K562 (cell line): ENCODE results near the gene GABBR1. TPM values are rescaled to one million over a fixed set of nuclear protein-coding genes. Genes with fewer than 3 reads are reported as not detected.
A peak's percentile ranks its signal among the peaks of the same experiment; 100 is the strongest.

ENCODE experiments used
- ATAC-seq: fragments of 200-7000 bp; cut with Tn5 transposase; 3 replicates; pipeline ENCODE4 v1.9.1; 2020; ENCODE audit warnings: moderate library complexity
- BruUV-seq: library from RNA; stranded (reverse); fragments of 400-500 nt; replicated peaks from 2 replicates; lab custom pipeline; 2021; lab: Mats Ljungman, UMichigan
- CTCF ChIA-PET: fragments of 300-600 bp; formaldehyde crosslinking; extraction: SDS; loops from one replicate; lab custom pipeline; 2021; ENCODE audit warnings: low intra/inter-chr PET ratio; lab: Yijun Ruan, JAX
- POLR2A ChIA-PET: fragments of 300-600, 350-650 bp; sonication (Branson Sonifier 250); formaldehyde crosslinking; extraction: SDS; loops from one replicate; lab custom pipeline; 2021; ENCODE audit warnings: antibody characterized with exemption, inconsistent platforms; lab: Yijun Ruan, JAX
- DNase-seq, 4 experiments: peaks; one replicate each; pipeline versions ENCODE4 v3.0.0 to v3.0.0-alpha.2; 2011 to 2018; ENCODE audit warnings: low spot score in 3 of 4, mixed read lengths in 3 of 4; ENCODE audit errors: extremely low read depth in 1 of 4
- FAIRE-seq: peaks from 2 replicates; lab custom pipeline; 2011; peaks lifted over from hg19 to GRCh38; lab: Jason Lieb, UNC
- H2AFZ ChIP-seq: 2 replicates; pipeline ENCODE4 v1.6.0; 2011; ENCODE audit warnings: low read depth, low read length, control low read depth, inconsistent platforms
- H3K27ac ChIP-seq: fragments of 200-600 bp; 3 replicates; pipeline ENCODE4 v1.8.0; 2011; ENCODE audit warnings: low read depth, mild to moderate bottlenecking, control low read depth, inconsistent platforms, low read length, moderate library complexity, mixed read lengths; ENCODE audit errors: extremely low read depth
- H3K27me3 ChIP-seq, 2 experiments: fragments of 300-600 bp in 1 of 2; 2 replicates in 1 of 2; 3 replicates in 1 of 2; pipeline versions ENCODE4 v1.6.0 to v1.8.0; 2011; ENCODE audit warnings: inconsistent platforms in 2 of 2, low read length in 2 of 2, mild to moderate bottlenecking in 1 of 2, mixed read lengths in 1 of 2, moderate library complexity in 1 of 2; ENCODE audit not compliant: control insufficient read depth in 2 of 2, insufficient read depth in 2 of 2
- H3K36me3 ChIP-seq: fragments of 300-600 bp; 3 replicates; pipeline ENCODE4 v1.8.0; 2011; ENCODE audit warnings: mild to moderate bottlenecking, low read length, inconsistent platforms; ENCODE audit not compliant: control insufficient read depth, insufficient read depth
- H3K4me1 ChIP-seq, 2 experiments: fragments of 200-600 bp in 1 of 2; replicated peaks in 1 of 2; 2 replicates in 1 of 2; 3 replicates in 1 of 2; pipeline versions ENCODE4 v1.5.1 to v1.8.0; 2011; ENCODE audit warnings: inconsistent platforms in 2 of 2, low read length in 2 of 2, mild to moderate bottlenecking in 1 of 2, mixed read lengths in 1 of 2, moderate library complexity in 1 of 2; ENCODE audit not compliant: control insufficient read depth in 2 of 2, insufficient read depth in 2 of 2
- H3K4me2 ChIP-seq: 2 replicates; pipeline ENCODE4 v1.6.1; 2011; ENCODE audit warnings: low read length, control low read depth, inconsistent platforms, mixed read lengths; ENCODE audit not compliant: insufficient read depth
- H3K4me3 ChIP-seq: fragments of 200-600 bp; sonication (generic), shearing (Covaris generic); 2 replicates; pipeline ENCODE4 v1.5.1; 2016; ENCODE audit warnings: control low read depth, inconsistent platforms
- H3K79me2 ChIP-seq: fragments of 200-600 bp; 3 replicates; pipeline ENCODE4 v1.8.0; 2011; ENCODE audit warnings: low read length, inconsistent platforms; ENCODE audit not compliant: control insufficient read depth, insufficient read depth
- H3K9ac ChIP-seq, 2 experiments: 2 replicates each; pipeline versions ENCODE4 v1.6.0 to v1.6.1; 2011; ENCODE audit warnings: low read depth in 2 of 2, low read length in 2 of 2, control low read depth in 1 of 2, inconsistent platforms in 1 of 2, mild to moderate bottlenecking in 1 of 2, mixed read lengths in 1 of 2; ENCODE audit not compliant: insufficient read depth in 1 of 2
- H3K9me1 ChIP-seq: one replicate; pipeline ENCODE4 v1.6.0; 2011; ENCODE audit warnings: inconsistent platforms, mild to moderate bottlenecking, low read length, moderate library complexity; ENCODE audit not compliant: control insufficient read depth, insufficient read depth
- H3K9me3 ChIP-seq: replicated peaks from 2 replicates; pipeline ENCODE4 v1.5.1; 2011; ENCODE audit warnings: low read depth, low read length, inconsistent platforms; ENCODE audit not compliant: control insufficient read depth, insufficient read depth
- H4K20me1 ChIP-seq: replicated peaks from 2 replicates; pipeline ENCODE4 v1.6.1; 2011; ENCODE audit warnings: low read length, inconsistent platforms, mixed read lengths; ENCODE audit not compliant: control insufficient read depth, insufficient read depth
- FOXK1 ChIP-seq: sonication (generic); formaldehyde crosslinking; IDR thresholded peaks from 2 replicates; pipeline ENCODE4 v1.8.0; 2022; ENCODE audit warnings: missing genetic modification reagents, mild to moderate bottlenecking, borderline replicate concordance
- MAZ ChIP-seq, 2 experiments: fragments of 450-650 bp in 1 of 2; sonication (generic) in 1 of 2; formaldehyde crosslinking; IDR thresholded peaks in 1 of 2; conservative IDR thresholded peaks in 1 of 2; 2 replicates each; pipeline versions ENCODE4 v1.4.0 to v1.5.0; 2020; ENCODE audit warnings: mild to moderate bottlenecking in 1 of 2, missing genetic modification reagents in 1 of 2
- SLC30A9 ChIP-seq: fragments of 250-450 bp; sonication (Bioruptor Pico); IDR thresholded peaks from 2 replicates; pipeline ENCODE4 v1.8.0; 2022; ENCODE audit warnings: mild to moderate bottlenecking, moderate library complexity
- TBL1XR1 ChIP-seq, 2 experiments: IDR thresholded peaks; 2 replicates each; pipeline ENCODE4 v1.6.1; 2012; ENCODE audit warnings: improper control_type of control experiment in 2 of 2, low read length in 2 of 2, mild to moderate bottlenecking in 1 of 2
- TBP ChIP-seq: optimal IDR thresholded peaks from 2 replicates; pipeline ENCODE3; 2011; ENCODE audit warnings: low read depth, low read length, improper control_type of control experiment
- TEAD1 ChIP-seq, 2 experiments: fragments of 450-650 bp in 1 of 2; sonication (generic) in 1 of 2; formaldehyde crosslinking; IDR thresholded peaks; 2 replicates each; pipeline versions ENCODE4 v1.4.0 to v1.8.0; 2020 to 2022; ENCODE audit warnings: mild to moderate bottlenecking in 2 of 2, missing genetic modification reagents in 1 of 2
- ZBTB12 ChIP-seq: fragments of 250-450 bp; sonication (Bioruptor Pico); IDR thresholded peaks from 2 replicates; pipeline ENCODE4 v1.4.0; 2020
- ZBTB49 ChIP-seq: sonication (generic); formaldehyde crosslinking; IDR thresholded peaks from 2 replicates; pipeline ENCODE4 v1.8.0; 2022; ENCODE audit warnings: missing genetic modification reagents, mild to moderate bottlenecking, borderline replicate concordance
- ZC3H11A ChIP-seq: IDR thresholded peaks from 2 replicates; pipeline ENCODE4 v1.6.1; 2012; ENCODE audit warnings: low read depth, low read length, improper control_type of control experiment
- ZNF280A ChIP-seq: fragments of 450-650 bp; IDR thresholded peaks from 2 replicates; pipeline ENCODE4 v1.6.1; 2018; ENCODE audit warnings: mild to moderate bottlenecking, low read depth; ENCODE audit not compliant: partially characterized antibody
- ZNF655 ChIP-seq: fragments of 250-450 bp; sonication (Bioruptor Pico); IDR thresholded peaks from 2 replicates; pipeline ENCODE4 v1.5.0; 2021
- ZNF668 ChIP-seq: fragments of 250-450 bp; sonication (Bioruptor Pico); IDR thresholded peaks from 2 replicates; pipeline ENCODE4 v1.8.0; 2022; ENCODE audit warnings: mild to moderate bottlenecking, inconsistent platforms
- ZNF75A ChIP-seq: fragments of 450-650 bp; formaldehyde crosslinking; IDR thresholded peaks from 2 replicates; pipeline ENCODE4 v1.4.0; 2020; ENCODE audit warnings: mild to moderate bottlenecking
- WGBS: fragments of 100-300 bp; shearing (Covaris generic); methylation state at CpG from one replicate; pipeline ENCODE4 v1.1.6; 2016; ENCODE audit warnings: low coverage, mixed read lengths; ENCODE audit not compliant: insufficient coverage; ENCODE audit errors: missing lambda C conversion rate; 5-methylcytosine and 5-hydroxymethylcytosine counted together
- in situ Hi-C: fragments of 300-500 bp; cut with MboI; formaldehyde crosslinking; loops from 4 replicates; pipeline ENCODE4 v1.15.0; 2018; ENCODE audit warnings: inconsistent platforms, mixed read lengths
- intact Hi-C: fragments of 100-400 bp; cut with micrococcal nuclease; formaldehyde crosslinking; loops from 2 replicates; pipeline ENCODE4 v1.14.2; 2022
- polyA plus RNA-seq, 8 experiments: library from polyadenylated mRNA; depleted of rRNA in 4 of 8; stranded (reverse) in 5 of 8; unstranded in 3 of 8; fragments of >200 nt; fragmentation: Nextera tagmentation in 2 of 8; fragmentation: Illumina TruSeq in 1 of 8; extraction: Ambion mirVana in 2 of 8; extraction: Trizol in 1 of 8; gene quantifications; 2 replicates each; pipeline versions ENCODE4 v1.2.1 to v1.2.3, GENCODE V29; 2011 to 2014; ENCODE audit warnings: inconsistent platforms in 1 of 8, missing spikeins in 1 of 8
- total RNA-seq, 7 experiments: library from RNA; depleted of rRNA in 6 of 7; stranded (reverse); fragments of >200 nt in 6 of 7; fragmentation: Illumina TruSeq in 2 of 7; extraction: Trizol in 2 of 7; gene quantifications; 2 replicates each; pipeline versions ENCODE4 v1.2.1 to v1.2.3, GENCODE V29; 2011 to 2021; ENCODE audit warnings: low replicate concordance in 1 of 7

The GABBR1 gene
- total and polyA plus RNA-seq, 9 of the 15 experiments (the other 6 are each of a cell fraction or from before 2014, with no cell fraction given): 2.2 to 48.3 (median 20.8) TPM

- TF ChIP-seq ZBTB12 (CRISPR knock-in tag) (no peak), ZNF655 (CRISPR knock-in tag) (no peak), SLC30A9 (CRISPR knock-in tag) (no peak), TBP (no peak), ZNF668 (CRISPR knock-in tag) (no peak)
Measured at GRCh38 chr6:29531668-29532067, 101.3 kb downstream of the GABBR1 start (continued).

- peaks cover 9% of the 10 kb centered on the region; the same call in 1 of the 2 replicates for H4K20me1 ChIP-seq
- in situ Hi-C loops (no loop called here), intact Hi-C loops (no loop called here)
- no peak overlapping the region for H3K27ac ChIP-seq
- H3K9me1 ChIP-seq: no peaks in the 10 kb centered on the region
- DNase-seq (no peak), ATAC-seq (no peak; the same call in 2 of the 3 replicates), FAIRE-seq (no peak)
- no TSS peak for BruUV-seq
- POLR2A ChIA-PET: no interaction called here
- no peaks in the 10 kb centered on the region; a peak in 1 of 5 replicates for H3K4me1 ChIP-seq
- no peak overlapping the region for H3K4me3 ChIP-seq
- 11% methylated on average over 2 of the region's 2 CpGs for WGBS
- 0 out of 4 replicates have a peak overlapping the region, but pooled peaks of 1 of the 2 experiments have one; percentile 17 for H3K9ac ChIP-seq
- no peaks in the 10 kb centered on the region for H3K9me3 ChIP-seq
- H2AFZ ChIP-seq: no peak overlapping the region
- H3K4me2 ChIP-seq: no peak overlapping the region
- no peaks in the 10 kb centered on the region for H3K79me2 ChIP-seq
- H3K27me3 ChIP-seq: peaks cover 3 to 13% of the 10 kb centered on the region in 2 experiments; a peak in 4 of 5 replicates
- H3K36me3 ChIP-seq: no peaks in the 10 kb centered on the region
- CTCF ChIA-PET: no interaction called here
- no peak for TF ChIP-seq ZNF280A
- no peak for TF ChIP-seq FOXK1 (CRISPR knock-in tag)
- TF ChIP-seq MAZ (CRISPR knock-in tag; conservative IDR thresholded peaks at IDR 0.05 in 1 of 2, IDR thresholded peaks at IDR 0.05 in 1 of 2): no peak
- no peak for TF ChIP-seq ZC3H11A
- TF ChIP-seq ZNF75A (CRISPR knock-in tag): no peak
- no peak for TF ChIP-seq TBL1XR1 (IDR thresholded peaks at IDR 0.05; ENCODE audit: low read length in 2 of 2)
- no peak for TF ChIP-seq TEAD1 (CRISPR knock-in tag; IDR thresholded peaks at IDR 0.05)
- TF ChIP-seq ZBTB49: no peak
Measured at GRCh38 chr6:29530671-29531310, 102.2 kb downstream of the GABBR1 start.
